ENCODE measurements around the gene LIPE.

LIPE gene

GRCh38 chr19:42353341-42354015 is 73.7 kb downstream of the LIPE start:
- no peak for DNase-seq (ENCODE audit: low read depth)

GRCh38 chr19:42352301-42353259 is 74.6 kb downstream of the LIPE start:
- DNase-seq (ENCODE audit: low read depth): no peak
